GM21717 (cell line): ENCODE results near the gene TMC6.

Source experiments
- ATAC-seq: cut with Tn5 transposase; IDR thresholded peaks from one replicate; pipeline ENCODE4 v1.9.1; 2021; ENCODE audit warnings: mild to moderate bottlenecking, moderate library complexity; ENCODE audit not compliant: unreplicated experiment

TMC6 gene

GRCh38 chr17:78111727-78112517 is 16.6 kb downstream of the TMC6 start:
- ATAC-seq, result no peak

DNA sequence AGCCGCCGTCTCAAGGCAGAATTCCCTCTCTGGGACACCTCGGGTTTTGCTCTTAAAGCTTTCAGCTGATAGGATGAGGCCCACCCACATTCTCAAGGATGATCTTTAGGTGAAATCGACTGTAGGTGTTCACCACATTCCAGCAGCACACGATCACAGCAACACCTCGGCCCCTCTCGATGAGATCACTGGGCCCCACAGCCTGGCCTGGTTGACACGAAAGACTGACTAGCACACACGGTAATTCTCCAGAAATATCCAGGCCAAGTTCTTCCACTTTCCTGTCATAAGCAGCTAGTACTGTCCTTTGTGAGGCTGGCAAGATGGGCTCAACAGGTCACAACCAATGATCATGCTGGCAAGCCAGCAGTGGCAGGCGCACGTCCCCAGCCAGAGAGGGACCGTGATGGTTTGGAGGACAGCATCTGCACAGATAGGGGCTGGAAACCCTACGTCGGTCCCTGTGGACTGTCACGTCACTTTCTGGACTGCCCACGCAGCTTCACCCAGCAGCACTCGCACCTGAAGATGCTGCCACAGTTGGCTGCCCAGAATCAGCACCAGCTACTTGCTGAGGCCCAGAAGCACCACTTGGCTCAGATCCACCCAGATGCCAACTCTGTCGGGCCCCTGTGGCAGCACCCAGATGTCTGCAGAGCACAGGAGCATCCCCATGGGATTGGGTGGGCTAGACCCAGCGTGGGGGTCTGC is 17.4 kb downstream of the TMC6 start:
- no peak for ATAC-seq

DNA sequence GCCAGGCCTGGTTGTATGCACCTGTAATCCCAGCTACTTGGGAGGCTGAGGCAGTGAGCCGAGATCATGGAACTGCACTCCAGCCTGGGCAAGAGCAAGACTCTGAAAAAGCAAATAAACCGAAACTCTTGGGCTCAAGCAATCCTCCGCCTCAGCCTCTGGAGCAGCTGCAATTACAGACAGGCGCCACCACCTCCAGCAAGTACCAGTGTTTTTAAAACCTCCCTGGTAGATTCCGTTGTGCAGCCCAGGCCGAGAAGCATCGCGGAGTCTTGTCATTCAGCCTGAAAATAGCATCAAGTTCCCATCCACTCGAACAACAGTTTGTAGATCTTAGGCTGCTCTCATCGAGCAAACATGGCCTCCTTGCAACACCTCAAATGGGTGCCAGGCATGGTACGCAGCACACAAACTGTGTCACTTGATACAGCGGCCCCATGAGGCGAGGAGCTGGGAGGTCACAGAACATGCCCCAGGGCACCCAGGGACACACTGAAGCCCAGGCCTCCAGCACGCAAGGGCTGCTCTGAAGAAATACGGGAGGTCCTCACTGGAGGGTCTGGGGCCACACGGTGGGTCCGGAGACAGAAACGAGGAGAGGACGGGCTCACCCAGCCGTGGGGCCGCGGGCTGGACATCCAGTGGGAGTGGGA is 18.1 kb downstream of the TMC6 start:
- ATAC-seq, result no peak

DNA sequence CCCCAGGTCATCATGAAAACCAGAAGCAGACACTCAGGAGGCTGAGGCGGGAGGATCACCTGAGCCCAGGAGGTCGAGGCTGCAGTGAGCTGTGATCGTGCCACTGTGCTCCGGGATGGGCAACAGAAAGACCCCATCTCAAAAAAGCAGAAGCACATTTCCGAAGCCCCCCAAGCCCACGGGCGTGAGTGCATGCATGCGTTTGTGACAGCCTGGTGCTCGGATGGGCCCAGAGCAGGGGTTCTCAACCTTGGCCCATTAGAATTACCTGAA is 19.1 kb downstream of the TMC6 start:
- ATAC-seq, result no peak

- no peak for ATAC-seq
Measured at GRCh38 chr17:78108726-78109488, 19.6 kb downstream of the TMC6 start.

DNA sequence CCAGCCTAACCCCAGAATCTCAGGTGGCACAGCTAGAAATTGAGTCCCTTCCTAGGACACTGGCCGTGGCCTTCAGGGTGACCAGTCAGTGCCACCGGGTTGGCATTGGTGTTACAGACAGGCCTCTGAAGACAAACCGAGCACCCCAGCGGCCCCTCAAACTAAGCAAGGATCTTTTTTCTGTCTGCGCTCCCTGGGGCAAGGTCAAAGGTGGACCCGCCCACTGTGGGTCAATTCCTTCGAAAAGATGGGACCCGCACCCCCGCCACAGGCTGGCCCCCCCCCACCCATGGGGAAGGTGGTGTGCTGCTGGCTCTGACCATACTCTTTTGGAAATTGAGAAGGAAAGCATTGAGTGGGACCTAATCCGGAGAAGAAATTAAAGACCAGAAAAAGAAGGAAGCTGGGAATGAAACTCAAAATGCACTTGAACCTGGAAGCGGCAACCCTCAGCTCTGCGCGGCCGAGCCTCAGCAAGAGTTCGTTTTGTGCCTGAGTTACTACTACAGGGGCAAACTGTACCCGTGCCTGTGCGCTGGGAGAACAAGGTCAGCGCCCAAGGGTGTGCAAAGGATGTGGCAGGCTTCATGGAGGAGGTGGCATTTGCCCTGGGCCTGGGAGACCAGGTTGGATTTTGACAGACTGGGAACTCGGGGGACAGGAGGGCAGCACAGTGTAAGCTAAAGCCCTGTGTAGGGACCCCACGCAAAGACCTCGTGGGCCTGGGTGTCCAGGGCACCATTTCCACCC is 20.4 kb downstream of the TMC6 start:
- no peak for ATAC-seq

DNA sequence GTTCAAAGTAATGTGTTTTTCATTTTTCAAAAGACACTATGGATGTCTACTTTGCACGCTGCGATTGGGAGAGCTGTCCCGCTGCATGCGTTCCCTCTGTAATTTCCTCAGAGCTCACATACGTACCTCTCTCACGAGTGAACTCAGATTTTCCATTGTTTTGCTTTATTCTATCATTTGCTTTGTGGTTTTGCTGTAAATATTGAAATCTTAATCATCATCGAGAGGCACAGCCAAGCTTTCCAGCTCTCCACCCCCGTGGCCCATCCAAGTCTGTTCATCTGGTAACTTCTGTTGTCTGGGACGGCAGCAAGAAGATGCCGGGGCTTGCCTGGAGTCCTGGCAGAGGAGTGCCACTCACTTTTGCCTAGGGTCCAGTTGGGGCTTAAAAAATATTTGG is 21.1 kb downstream of the TMC6 start:
- ATAC-seq, result no peak

DNA sequence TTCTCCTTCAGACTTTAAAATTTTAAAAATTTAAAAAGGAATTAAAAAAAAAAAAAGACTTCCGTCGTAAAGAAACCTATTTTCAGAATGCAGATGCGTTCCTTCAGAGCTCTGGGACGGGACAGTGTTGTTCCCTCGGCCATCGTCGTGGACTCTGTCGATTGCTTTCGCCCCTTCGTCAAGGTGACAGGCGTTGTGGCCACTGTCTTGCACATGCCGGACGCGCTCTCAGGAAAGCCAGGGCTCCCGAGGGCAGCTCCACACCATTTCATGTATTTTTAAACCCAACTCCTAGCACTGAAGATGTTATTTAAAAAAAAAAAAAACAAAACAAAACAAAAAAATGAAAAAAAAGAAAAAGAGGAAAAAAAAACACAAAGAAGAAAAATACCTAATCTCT is 22.3 kb downstream of the TMC6 start:
- ATAC-seq, result no peak

DNA sequence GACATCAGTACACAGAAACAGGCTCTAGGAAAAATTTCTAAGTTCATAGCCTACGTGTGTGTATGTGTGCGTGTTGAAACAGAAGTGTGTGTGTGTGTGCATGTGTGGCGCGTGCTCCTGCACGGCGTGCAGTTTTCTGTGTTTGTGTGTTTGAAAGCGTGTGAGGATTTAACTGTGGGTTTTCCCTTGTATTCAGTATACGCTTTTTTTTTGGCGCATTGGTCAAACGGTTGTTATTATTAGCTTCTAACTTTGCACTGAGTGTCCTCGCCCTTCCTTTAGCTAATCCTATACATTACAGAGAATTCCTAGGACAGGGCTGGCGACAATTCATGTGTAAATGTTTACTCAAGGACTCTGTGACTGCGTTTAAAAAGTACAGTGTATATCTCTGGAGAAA is 23.0 kb downstream of the TMC6 start:
- ATAC-seq, result no peak

DNA sequence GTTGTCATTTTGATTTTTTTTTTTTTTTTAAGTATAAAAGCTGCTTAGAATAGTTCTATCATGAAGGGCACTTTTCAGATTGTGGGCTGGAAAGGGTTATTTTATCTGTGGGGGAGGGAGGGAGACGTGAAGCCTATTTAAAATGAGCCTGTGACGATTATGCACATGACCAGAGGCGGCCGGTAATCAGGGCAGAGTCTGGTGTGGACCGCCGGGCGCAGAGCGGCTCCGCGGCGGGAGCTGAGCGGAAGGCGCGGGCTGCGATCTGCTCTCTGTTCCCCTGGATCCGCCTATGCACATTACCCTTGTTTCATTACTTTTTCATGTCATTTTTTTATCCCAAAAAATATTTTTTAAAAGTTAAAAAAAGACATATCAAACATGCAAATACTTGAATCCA is 23.5 kb downstream of the TMC6 start:
- ATAC-seq, result no peak

DNA sequence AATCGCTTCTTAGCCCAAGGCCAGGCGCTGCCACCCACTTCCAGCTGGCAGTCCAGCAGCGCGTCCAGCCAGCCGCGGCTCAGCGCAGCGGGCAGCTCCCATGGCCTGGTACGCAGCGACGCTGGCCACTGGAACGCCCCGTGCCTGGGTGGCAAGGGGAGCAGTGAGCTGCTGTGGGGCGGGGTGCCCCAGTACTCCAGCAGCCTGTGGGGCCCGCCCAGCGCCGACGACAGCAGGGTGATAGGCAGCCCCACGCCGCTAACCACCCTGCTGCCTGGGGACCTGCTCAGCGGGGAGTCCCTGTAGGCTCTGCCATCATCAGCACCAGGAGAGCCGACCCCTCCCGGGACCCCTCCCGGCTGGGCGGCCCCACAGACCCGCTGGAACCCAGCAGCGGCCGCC is 24.0 kb downstream of the TMC6 start:
- ATAC-seq, result no peak

GRCh38 chr17:78103311-78103710 is 25.2 kb downstream of the TMC6 start:
- no peak for ATAC-seq

- no peak for ATAC-seq
Measured at GRCh38 chr17:78101542-78101941, 27.0 kb downstream of the TMC6 start.

- no peak for ATAC-seq
Measured at GRCh38 chr17:78101112-78101511, 27.4 kb downstream of the TMC6 start.

DNA sequence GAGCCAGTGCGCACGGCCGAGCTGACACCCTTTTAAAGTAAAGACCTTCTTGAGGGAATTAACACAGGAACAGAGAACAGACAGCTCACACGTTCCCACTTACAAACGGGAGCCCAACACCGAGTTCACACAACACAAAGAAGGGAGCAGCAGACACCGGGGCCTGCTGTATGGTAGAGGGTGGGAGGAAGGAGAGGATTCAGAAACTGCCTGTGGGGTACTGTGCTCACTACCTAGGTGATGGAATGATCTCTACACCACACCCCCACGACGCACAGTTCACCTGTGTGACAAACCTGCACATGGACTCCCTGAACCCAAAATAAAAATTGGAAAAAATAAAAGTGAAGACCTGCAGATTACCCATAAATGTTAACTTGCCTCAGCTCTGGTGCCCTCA is 32.5 kb downstream of the TMC6 start:
- no peak for ATAC-seq

- no peak for ATAC-seq
Measured at GRCh38 chr17:78095035-78095434, 33.5 kb downstream of the TMC6 start.

GRCh38 chr17:78092794-78093324 is 35.7 kb downstream of the TMC6 start:
- no peak for ATAC-seq

DNA sequence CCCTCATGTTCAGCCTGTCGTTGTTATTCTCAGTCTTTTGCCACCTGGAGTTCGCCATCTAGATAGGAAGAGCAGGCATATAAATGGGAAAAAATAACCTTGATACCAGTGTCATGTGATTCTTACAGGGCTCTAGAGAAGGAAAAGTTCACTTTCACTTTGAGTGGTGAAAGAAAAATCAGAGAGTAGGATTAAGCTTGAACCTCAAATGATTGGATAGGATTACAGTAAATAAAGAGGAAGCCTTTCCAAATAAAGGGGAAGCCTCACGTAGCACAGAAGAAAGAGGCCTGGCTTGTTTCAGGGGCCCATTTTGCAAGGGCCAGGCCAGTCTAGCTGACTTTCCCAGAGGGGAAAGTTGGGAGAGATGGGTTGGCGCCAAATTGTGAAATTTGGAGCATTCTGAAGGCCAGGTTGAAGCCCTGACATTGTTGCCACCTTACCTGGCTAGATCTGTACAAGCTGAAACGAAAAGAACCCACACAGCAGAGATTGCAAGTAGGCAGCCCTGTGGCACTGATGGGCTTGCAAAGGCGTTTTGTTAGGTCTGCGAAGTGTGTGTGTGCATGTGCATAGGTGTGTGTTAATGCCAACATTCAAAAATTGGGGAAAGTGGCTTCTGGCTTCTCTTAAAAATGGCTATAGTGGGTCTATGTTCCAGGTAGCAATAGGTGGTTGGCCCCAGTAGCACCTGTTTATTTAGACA is 38.8 kb downstream of the TMC6 start:
- ATAC-seq, result no peak

DNA sequence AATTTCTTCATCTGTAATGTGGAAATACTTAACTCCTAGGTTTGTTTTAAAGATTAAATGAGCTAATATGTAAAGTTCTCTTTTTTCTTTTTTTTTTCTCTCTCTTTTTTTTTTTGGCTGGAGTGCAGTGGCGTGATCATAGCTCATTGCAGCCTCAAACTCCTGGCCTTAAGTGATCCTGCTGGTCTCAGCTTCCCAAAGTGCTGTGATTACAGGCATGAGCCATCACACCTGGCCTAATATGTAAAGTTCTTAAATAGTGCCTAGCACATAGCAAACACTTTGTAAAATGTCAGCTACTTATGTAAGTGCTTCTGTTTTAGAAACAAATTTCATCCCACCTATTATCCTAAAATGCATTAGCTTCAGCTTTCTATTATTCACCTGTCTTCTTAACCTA is 40.0 kb downstream of the TMC6 start:
- ATAC-seq, result no peak

DNA sequence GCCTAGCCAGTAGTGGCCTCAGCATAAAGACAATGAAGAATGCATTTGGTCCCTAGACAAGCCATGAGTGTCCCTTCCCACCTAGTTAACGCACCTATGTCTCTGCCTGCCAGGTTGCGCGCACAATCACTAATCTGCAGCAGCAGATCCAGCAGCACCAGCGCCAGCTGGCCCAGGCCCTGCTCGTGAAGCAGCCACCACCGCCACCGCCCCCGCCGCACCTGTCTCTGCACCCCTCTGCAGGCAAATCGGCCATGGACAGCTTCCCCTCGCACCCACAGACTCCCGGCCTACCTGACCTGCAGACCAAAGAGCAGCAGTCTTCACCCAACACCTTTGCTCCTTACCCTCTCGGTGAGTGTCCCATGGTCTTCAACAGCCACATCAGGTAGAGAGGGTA is 41.8 kb downstream of the TMC6 start:
- ATAC-seq, result no peak
